ENCODE results near the gene RFX3.

- TF ChIP-seq CTCF (conservative IDR thresholded peaks at IDR 0.05 in 1 of 2, IDR thresholded peaks at IDR 0.05 in 1 of 2; ENCODE audit: low read depth in 1 of 2, low read length in 2 of 2) = no peak
- TF ChIP-seq EZH2 (IDR thresholded peaks at IDR 0.05; ENCODE audit: low read length, missing control alignments) = no peak
Observed at GRCh38 chr9:3526997-3527940, 1.5 kb upstream of the RFX3 start.
